Measurements from ENCODE around the gene SRC. TPM values are rescaled to one million over a fixed set of nuclear protein-coding genes. Genes with fewer than 3 reads are reported as not detected.
A peak's percentile ranks its signal among the peaks of the same experiment; 100 is the strongest.

The SRC gene
- total and polyA plus RNA-seq, 2 donors from 2014 or later, result 28.5 to 70.0 TPM

- H3K9me3 ChIP-seq (ENCODE audit: control insufficient read depth in 2 of 3, insufficient read depth in 1 of 3, low read length in 3 of 3), result no peaks in the 10 kb centered on the region
- FAIRE-seq, result no peak
- peaks cover 0 to 12% (median 6%) of the 10 kb centered on the region in 3 donors for H3K36me3 ChIP-seq (ENCODE audit: control insufficient read depth in 2 of 3, insufficient read depth in 3 of 3, low read length in 3 of 3)
- peak; percentile 68 to 93 (median 87) for DNase-seq
- H3K27ac ChIP-seq (ENCODE audit: low read depth in 2 of 2, low read length in 2 of 2), result no peak overlapping the region
- no peaks in the 10 kb centered on the region for H3K4me1 ChIP-seq (ENCODE audit: control insufficient read depth in 2 of 3, insufficient read depth in 2 of 3, low read depth in 1 of 3, low read length in 3 of 3)
- no peak overlapping the region for H3K4me3 ChIP-seq (ENCODE audit: low read length in 3 of 3)
- intact Hi-C loops (cut with DNase I), result no loop called here
- TF ChIP-seq, protein P1, sequence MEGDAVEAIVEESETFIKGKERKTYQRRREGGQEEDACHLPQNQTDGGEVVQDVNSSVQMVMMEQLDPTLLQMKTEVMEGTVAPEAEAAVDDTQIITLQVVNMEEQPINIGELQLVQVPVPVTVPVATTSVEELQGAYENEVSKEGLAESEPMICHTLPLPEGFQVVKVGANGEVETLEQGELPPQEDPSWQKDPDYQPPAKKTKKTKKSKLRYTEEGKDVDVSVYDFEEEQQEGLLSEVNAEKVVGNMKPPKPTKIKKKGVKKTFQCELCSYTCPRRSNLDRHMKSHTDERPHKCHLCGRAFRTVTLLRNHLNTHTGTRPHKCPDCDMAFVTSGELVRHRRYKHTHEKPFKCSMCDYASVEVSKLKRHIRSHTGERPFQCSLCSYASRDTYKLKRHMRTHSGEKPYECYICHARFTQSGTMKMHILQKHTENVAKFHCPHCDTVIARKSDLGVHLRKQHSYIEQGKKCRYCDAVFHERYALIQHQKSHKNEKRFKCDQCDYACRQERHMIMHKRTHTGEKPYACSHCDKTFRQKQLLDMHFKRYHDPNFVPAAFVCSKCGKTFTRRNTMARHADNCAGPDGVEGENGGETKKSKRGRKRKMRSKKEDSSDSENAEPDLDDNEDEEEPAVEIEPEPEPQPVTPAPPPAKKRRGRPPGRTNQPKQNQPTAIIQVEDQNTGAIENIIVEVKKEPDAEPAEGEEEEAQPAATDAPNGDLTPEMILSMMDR (IDR thresholded peaks at IDR 0.05; ENCODE audit: borderline replicate concordance, extremely low read depth, insufficient read depth), result no peak
- H3K27me3 ChIP-seq (ENCODE audit: control insufficient read depth, insufficient read depth, low read length), result no peaks in the 10 kb centered on the region
- no peak overlapping the region for H3K9ac ChIP-seq (ENCODE audit: low read length in 3 of 3)
Measured at GRCh38 chr20:37395921-37396415, 50.0 kb downstream of the SRC start.

- TF ChIP-seq, protein P1 (IDR thresholded peaks at IDR 0.05; ENCODE audit: borderline replicate concordance, extremely low read depth, insufficient read depth), result no peak
Measured at GRCh38 chr20:37396416-37397075, 50.6 kb downstream of the SRC start.

GRCh38 chr20:37397076-37397953, 51.4 kb downstream of the SRC start:
- Histone ChIP-seq H3K27me3 (ENCODE audit: control insufficient read depth, insufficient read depth, low read length) (no peaks in the 10 kb centered on the region), H3K9ac (ENCODE audit: low read length in 3 of 3) (no peak overlapping the region), H3K9me3 (ENCODE audit: control insufficient read depth in 2 of 3, insufficient read depth in 1 of 3, low read length in 3 of 3) (no peaks in the 10 kb centered on the region), H3K27ac (ENCODE audit: low read depth in 2 of 2, low read length in 2 of 2) (no peak overlapping the region), H3K4me1 (ENCODE audit: control insufficient read depth in 2 of 3, insufficient read depth in 2 of 3, low read depth in 1 of 3, low read length in 3 of 3) (no peaks in the 10 kb centered on the region), H3K36me3 (ENCODE audit: control insufficient read depth in 2 of 3, insufficient read depth in 3 of 3, low read length in 3 of 3) (peaks cover 0 to 13% (median 13%) of the 10 kb centered on the region in 3 donors), H3K4me3 (ENCODE audit: low read length in 3 of 3) (no peak overlapping the region)
- no peak for FAIRE-seq
- TF ChIP-seq, protein P1 (IDR thresholded peaks at IDR 0.05; ENCODE audit: borderline replicate concordance, extremely low read depth, insufficient read depth), result no peak
- intact Hi-C loops (cut with DNase I), result no loop called here
- DNase-seq, result peak in 1 of 5 donors; percentile 37

More at GRCh38 chr20:37396416-37397075, 50.6 kb downstream of the SRC start:
- Histone ChIP-seq H3K9me3 (ENCODE audit: control insufficient read depth in 2 of 3, insufficient read depth in 1 of 3, low read length in 3 of 3) (no peaks in the 10 kb centered on the region), H3K4me3 (ENCODE audit: low read length in 3 of 3) (no peak overlapping the region), H3K4me1 (ENCODE audit: control insufficient read depth in 2 of 3, insufficient read depth in 2 of 3, low read depth in 1 of 3, low read length in 3 of 3) (no peaks in the 10 kb centered on the region), H3K27me3 (ENCODE audit: control insufficient read depth, insufficient read depth, low read length) (no peaks in the 10 kb centered on the region), H3K36me3 (ENCODE audit: control insufficient read depth in 2 of 3, insufficient read depth in 3 of 3, low read length in 3 of 3) (peaks cover 0 to 12% (median 6%) of the 10 kb centered on the region in 3 donors), H3K9ac (ENCODE audit: low read length in 3 of 3) (no peak overlapping the region), H3K27ac (ENCODE audit: low read depth in 2 of 2, low read length in 2 of 2) (no peak overlapping the region)
- intact Hi-C loops (cut with DNase I), result no loop called here
- FAIRE-seq (no peak), DNase-seq (peak; percentile 53 to 97 (median 94))

Measured in kidney (tissue), 14 donors.